ENCODE measurements around the gene HIVEP3.
A peak's percentile ranks its signal among the peaks of the same experiment; 100 is the strongest.
"Not testable (repeated sequence)": the region's sequence is repeated elsewhere in the genome, so short reads cannot be mapped to it uniquely, and the experiment has no call there.

HIVEP3 gene

DNA sequence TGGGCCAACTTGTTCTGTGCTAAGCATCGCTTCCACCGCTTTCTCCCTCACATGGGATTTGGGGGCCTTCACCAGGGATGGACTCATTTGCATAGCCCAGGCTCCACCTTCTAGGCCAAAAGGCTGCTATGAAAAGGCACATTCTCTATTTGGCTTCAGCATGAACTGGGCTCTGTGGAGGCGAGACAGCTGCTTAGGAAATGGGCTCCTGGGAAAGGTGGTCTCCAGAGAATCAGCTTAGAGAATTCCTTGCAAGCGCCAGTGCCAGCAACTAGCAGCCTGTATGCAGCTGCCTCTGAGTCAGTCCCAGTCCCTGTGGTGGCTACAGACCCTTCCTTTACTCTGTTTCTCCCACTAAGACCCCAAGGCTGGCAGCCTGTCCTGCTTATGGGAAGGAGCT, 214.5 kb downstream of the HIVEP3 start:
- DNase-seq, result no peak

- DNase-seq, result no peak
These were observed 216.0 kb downstream of the HIVEP3 start for GRCh38 chr1:41702771-41703170.

DNA sequence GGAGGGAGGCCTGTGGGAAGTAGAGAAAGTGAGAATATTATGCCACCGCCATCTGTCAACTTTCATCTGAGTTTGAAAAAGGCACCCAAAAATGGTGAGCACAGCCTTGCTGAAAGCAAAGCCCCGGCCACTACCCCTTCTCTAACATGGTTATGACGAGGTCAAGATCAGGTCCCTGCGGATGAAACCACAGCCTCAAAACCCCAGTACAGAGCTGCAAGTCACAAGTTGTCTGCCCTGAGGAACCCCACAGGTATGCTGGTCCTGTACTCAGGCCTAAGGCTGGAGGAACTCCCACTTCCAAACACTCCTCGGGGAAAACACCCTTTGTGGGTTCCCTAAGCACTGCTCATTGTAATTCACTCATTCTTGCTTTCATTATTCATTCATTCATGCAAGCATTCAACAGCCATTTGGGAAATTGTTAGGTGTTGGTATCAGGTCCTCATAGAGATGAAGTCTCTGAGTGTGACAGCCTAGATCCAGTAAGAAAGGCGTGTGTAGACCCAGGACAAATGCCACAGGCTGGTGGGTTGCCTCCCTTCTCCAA, 217.7 kb downstream of the HIVEP3 start:
- DNase-seq, result no peak

DNA sequence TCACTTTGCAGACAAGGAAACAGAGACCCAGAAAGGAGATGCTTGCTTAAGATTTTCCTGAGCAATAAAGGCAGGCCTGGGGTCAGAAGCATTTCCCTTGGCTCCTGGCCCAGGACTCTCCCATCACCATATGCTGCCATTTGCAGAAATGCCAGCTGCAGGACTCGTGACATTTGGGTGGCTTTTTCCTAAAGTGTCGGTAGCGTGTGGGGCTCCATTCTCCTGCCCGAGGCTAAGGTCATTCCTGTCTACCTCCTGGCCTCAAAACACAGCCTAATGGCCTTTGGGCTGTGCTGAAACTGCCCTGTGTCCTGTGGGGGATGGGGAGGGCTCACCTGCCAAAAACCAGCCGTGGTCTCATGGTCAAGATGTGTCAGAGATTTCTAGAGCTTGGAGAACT, 218.1 kb downstream of the HIVEP3 start:
- DNase-seq, result no peak

DNA sequence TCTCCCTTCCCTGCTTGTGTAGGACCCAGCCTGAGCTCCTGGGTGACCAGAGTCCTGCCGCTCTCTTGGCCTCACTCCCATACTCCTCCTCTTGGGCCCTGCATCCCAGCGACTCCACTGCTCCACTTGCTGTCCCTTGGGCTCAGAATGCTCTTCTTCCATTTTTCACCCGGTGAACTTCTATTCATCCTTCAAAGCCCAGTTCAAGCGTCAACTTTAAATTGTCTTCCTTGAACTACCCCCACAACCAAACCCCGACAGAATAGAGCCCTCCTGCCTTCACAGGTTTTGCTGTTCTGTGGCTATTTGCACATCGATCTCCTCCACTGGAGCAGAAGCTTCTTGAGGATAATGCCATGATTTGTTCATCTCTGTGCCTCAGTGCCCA, 218.9 kb downstream of the HIVEP3 start:
- DNase-seq, result no peak

GRCh38 chr1:41698916-41699860, 219.5 kb downstream of the HIVEP3 start:
- peak; percentile 38 for DNase-seq

DNA sequence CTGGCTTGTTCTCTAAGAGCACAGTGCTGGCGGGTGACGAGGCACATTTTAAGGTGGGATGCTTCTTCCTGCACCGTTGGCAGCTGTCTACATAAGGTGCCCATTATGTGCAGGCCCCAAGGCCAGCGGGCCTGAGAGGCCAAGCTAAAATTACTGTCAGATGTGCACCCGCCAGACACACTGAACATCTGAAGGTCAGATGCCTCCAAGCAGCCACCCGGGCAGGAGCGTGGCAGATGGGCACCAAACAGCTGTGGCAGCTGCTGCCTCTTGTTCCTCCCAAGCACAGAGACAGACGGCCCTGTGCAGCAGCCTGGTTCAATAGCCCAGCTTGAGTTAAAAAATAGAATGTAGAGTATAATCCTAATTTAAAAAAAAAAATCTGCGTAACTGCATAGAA, 222.3 kb downstream of the HIVEP3 start:
- no peak for DNase-seq

GRCh38 chr1:41695118-41695745, 223.5 kb downstream of the HIVEP3 start:
- DNase-seq, result no peak

DNA sequence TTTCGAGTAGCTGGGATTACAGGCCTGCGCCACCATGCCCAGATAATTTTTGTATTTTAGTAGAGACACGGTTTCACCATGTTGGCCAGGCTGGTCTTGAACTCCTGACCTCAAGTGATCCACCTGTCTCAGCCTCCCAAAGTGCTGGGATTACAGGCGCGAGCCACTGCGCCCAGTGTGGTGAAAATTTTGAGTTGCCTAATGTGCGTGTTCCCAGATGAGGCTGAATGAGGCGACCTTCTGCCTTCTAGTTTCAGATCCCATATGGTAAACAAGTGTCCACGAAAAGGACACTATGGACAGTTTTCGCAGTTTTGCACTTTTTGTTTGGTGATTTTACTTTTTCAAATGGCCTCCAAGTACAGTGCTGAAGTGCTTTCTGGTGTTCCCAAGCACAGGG, 226.8 kb downstream of the HIVEP3 start:
- DNase-seq, result not testable (repeated sequence)

- no peak for DNase-seq
These were observed 227.3 kb downstream of the HIVEP3 start for GRCh38 chr1:41691424-41691823.

GRCh38 chr1:41690331-41690730, 228.4 kb downstream of the HIVEP3 start:
- no peak for DNase-seq

DNA sequence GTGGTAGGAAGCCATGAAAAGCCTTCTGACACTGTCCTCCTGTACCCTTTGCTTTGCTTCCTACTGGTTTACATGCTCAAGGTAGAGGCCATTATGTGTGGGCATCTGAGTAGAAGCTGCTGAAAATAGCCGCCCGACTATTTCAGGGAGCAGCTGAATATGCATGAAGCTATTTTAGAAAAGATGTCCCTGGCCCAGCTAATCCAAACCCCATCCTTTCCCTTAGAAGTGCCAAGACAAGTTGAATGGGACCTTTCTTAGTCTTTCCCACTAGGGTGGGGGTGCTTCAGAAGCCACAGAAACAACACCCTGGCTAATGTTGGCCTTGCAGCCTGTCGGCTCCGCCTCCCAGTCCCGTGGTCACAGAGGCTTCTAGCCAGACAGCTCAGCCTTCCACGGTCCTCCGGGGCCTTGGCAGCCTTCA, 229.2 kb downstream of the HIVEP3 start:
- DNase-seq, result no peak

DNA sequence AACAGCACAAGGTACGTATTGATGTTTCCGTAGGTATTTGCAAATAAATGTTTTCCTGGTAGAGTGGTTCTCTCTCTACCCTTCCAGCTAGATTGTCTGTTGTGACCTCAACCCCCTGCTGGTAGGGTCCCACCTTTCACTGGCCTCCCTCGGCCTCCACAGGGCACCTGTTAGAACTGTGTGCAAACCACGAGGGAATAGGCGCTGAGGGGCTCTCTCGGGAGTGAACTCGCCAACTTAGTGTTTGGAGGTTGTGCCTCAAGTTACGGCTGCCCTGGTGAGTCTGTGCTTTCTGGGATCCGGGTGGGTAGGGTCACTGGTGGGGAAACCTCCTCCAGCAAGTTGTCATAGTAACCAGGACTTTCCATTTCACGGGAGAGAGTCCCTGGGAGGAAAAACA, 229.6 kb downstream of the HIVEP3 start:
- no peak for DNase-seq

DNA sequence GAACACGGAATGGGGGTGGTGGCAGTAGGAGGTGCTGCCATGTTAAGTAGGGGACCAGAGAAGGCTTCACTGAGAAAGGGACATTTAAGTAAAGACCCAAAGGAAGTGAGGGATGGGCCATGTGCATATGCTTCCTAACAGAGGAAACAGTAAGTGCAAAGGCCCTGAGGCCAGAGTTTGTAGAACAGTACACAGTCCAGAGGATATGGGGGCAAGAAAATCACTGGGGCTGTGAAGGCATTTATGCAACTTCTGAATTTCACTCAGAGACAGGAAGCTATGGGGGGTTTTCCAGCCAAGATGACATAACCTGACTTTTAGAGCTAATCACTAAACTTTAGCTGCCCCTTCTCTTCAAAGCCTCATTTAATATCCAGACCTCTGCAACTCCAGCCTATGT, 231.7 kb downstream of the HIVEP3 start:
- DNase-seq, result no peak

- DNase-seq, result peak; percentile 48
These were observed 234.8 kb downstream of the HIVEP3 start for GRCh38 chr1:41683681-41684500.

- no peak for DNase-seq
These were observed 235.7 kb downstream of the HIVEP3 start for GRCh38 chr1:41682845-41683625.

- no peak for DNase-seq
These were observed 236.6 kb downstream of the HIVEP3 start for GRCh38 chr1:41682149-41682548.

DNA sequence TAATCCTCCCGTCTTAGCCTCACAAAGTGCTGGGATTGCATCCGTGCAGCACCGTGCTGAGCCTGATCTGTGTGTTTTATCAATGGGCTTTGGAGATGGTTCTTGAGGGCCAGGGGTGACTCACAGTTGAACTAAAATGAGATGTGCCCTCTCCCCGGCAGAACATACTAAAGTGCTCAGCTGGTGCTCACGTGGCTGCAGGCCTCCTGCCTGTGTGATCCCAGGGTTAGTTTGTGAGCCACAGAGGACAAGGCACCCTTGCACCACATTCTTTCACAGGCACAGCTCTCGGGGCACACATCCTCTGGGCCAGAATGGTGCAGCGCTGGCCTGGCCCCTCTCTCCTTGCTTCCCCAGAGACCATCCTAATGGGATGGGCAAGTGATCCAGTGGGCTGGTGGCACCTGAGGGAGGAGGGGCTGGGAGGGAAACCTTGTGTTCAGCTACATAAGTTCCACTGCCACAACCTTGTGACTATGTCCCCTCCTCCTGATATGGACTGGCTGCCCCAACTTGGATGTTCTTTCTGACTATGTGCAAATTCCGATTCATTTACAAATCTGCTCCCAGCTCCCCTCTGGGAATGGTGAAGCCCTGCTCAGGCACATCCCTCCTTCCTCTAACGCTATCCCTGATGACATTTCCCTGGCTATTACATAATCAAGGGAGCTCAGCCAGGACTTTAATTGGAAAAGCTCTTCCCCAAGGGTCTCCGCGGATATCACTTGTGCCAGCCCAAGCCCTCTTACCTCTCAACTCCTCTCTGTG, 237.2 kb downstream of the HIVEP3 start:
- DNase-seq, result no peak

- DNase-seq, result no peak
These were observed 238.7 kb downstream of the HIVEP3 start for GRCh38 chr1:41679994-41680393.

- no peak for DNase-seq
These were observed 239.2 kb downstream of the HIVEP3 start for GRCh38 chr1:41679531-41679930.

GRCh38 chr1:41678111-41678878, 240.4 kb downstream of the HIVEP3 start:
- no peak for DNase-seq
